Measurements from ENCODE around the gene TMEM179.

Gene TMEM179

GRCh38 chr14:104554088-104554607 is 50.4 kb downstream of the TMEM179 start:
- DNase-seq: no peak

- no peak for DNase-seq
These were observed 51.1 kb downstream of the TMEM179 start for GRCh38 chr14:104553166-104554087.

GRCh38 chr14:104552738-104553125 is 51.8 kb downstream of the TMEM179 start:
- no peak for DNase-seq

- DNase-seq: no peak
These were observed 52.5 kb downstream of the TMEM179 start for GRCh38 chr14:104551851-104552737.

GRCh38 chr14:104550861-104551728 is 53.5 kb downstream of the TMEM179 start:
- DNase-seq: no peak

GRCh38 chr14:104550340-104550860 is 54.2 kb downstream of the TMEM179 start:
- DNase-seq: no peak

- no peak for DNase-seq
These were observed 54.8 kb downstream of the TMEM179 start for GRCh38 chr14:104549536-104550339.

- DNase-seq: no peak
These were observed 55.6 kb downstream of the TMEM179 start for GRCh38 chr14:104548802-104549535.

GRCh38 chr14:104547998-104548700 is 56.4 kb downstream of the TMEM179 start:
- DNase-seq: no peak

- DNase-seq: no peak
These were observed 57.1 kb downstream of the TMEM179 start for GRCh38 chr14:104547310-104547997.

- DNase-seq: no peak
These were observed 57.8 kb downstream of the TMEM179 start for GRCh38 chr14:104546591-104547309.

- peak; percentile 21 for DNase-seq
These were observed 58.5 kb downstream of the TMEM179 start for GRCh38 chr14:104545942-104546501.

GRCh38 chr14:104545151-104545941 is 59.2 kb downstream of the TMEM179 start:
- DNase-seq: peak; percentile 32

- peak; percentile 61 for DNase-seq
These were observed 60.1 kb downstream of the TMEM179 start for GRCh38 chr14:104544362-104544961.

GRCh38 chr14:104542871-104543830 is 61.4 kb downstream of the TMEM179 start:
- no peak for DNase-seq
